Measurements from ENCODE around the gene NPPB. TPM values are rescaled to one million over a fixed set of nuclear protein-coding genes. Genes with fewer than 3 reads are reported as not detected.
A peak's percentile ranks its signal among the peaks of the same experiment; 100 is the strongest.

NPPB gene
- total RNA-seq, 2 experiments from 2014 or later: not detected

GRCh38 chr1:11907275-11908094, 48.7 kb upstream of the NPPB start:
- Histone ChIP-seq H3K4me3 (ENCODE audit: low read depth, low read length, poor library complexity, severe bottlenecking) (no peak overlapping the region), H3K27ac (ENCODE audit: low read depth, low read length, poor library complexity, severe bottlenecking) (peak overlapping the region; percentile 98), H3K9me2 (ENCODE audit: insufficient read depth, low read length) (no peaks in the 10 kb centered on the region), H3K4me1 (ENCODE audit: insufficient read depth, low read length, poor library complexity, severe bottlenecking) (peaks cover 10% of the 10 kb centered on the region), H2AFZ (ENCODE audit: low read length) (no peak overlapping the region), H3K79me2 (ENCODE audit: insufficient read depth, low read depth, low read length) (no peaks in the 10 kb centered on the region), H3K36me3 (ENCODE audit: insufficient read depth, low read length) (no peaks in the 10 kb centered on the region), H3K4me2 (ENCODE audit: low read length) (peak overlapping the region; percentile 41), H3K9me3 (ENCODE audit: low read length) (no peaks in the 10 kb centered on the region), H4K20me1 (ENCODE audit: insufficient read depth, low read length) (no peaks in the 10 kb centered on the region)
- POLR2A ChIA-PET: interaction anchor here (0.6 to 3.8 kb wide), 21 partner anchors 9 to 131 kb away, joined by 3 to 44 read pairs (median 4); partner anchors contain the start of genes KIAA2013, MFN2, NPPA and PLOD1
- CTCF ChIA-PET (ENCODE audit: unreplicated experiment): interaction anchor here (0.9 kb wide), 1 partner anchor 44 kb away, joined by 3 read pairs; no protein-coding TSS in a partner anchor
- BruUV-seq (replicated peaks): no TSS peak
- DNase-seq (ENCODE audit: low spot score): peak; percentile 96
- TF ChIP-seq CTCF (conservative IDR thresholded peaks at IDR 0.05; ENCODE audit: low read length) (peak; percentile 97), EZH2phosphoT487 (IDR thresholded peaks at IDR 0.05; ENCODE audit: borderline replicate concordance, low read depth, low read length) (no peak)
- intact Hi-C loops (cut with micrococcal nuclease; ENCODE audit: unreplicated experiment): loop anchor here (1.0 to 5.0 kb wide), 5 partner anchors 60 to 135 kb away; partner anchors contain the start of genes MFN2 and MIIP

GRCh38 chr1:11906870-11907269, 48.1 kb upstream of the NPPB start:
- H2AFZ ChIP-seq (ENCODE audit: low read length): no peak overlapping the region
- POLR2A ChIA-PET: no interaction called here
- intact Hi-C loops (cut with micrococcal nuclease; ENCODE audit: unreplicated experiment): loop anchor here (1.0 to 5.0 kb wide), 2 partner anchors 69 to 135 kb away; no protein-coding TSS in a partner anchor

More at GRCh38 chr1:11906870-11907269, 48.1 kb upstream of the NPPB start:
- Histone ChIP-seq H3K4me2 (ENCODE audit: low read length) (0 out of 2 replicates have a peak overlapping the region, but pooled peaks have one; percentile 30), H3K79me2 (ENCODE audit: insufficient read depth, low read depth, low read length) (no peaks in the 10 kb centered on the region), H3K36me3 (ENCODE audit: insufficient read depth, low read length) (no peaks in the 10 kb centered on the region), H3K4me1 (ENCODE audit: insufficient read depth, low read length, poor library complexity, severe bottlenecking) (peaks cover 10% of the 10 kb centered on the region), H4K20me1 (ENCODE audit: insufficient read depth, low read length) (no peaks in the 10 kb centered on the region), H3K27ac (ENCODE audit: low read depth, low read length, poor library complexity, severe bottlenecking) (no peak overlapping the region), H3K9me2 (ENCODE audit: insufficient read depth, low read length) (no peaks in the 10 kb centered on the region), H3K9me3 (ENCODE audit: low read length) (no peaks in the 10 kb centered on the region), H3K4me3 (ENCODE audit: low read depth, low read length, poor library complexity, severe bottlenecking) (no peak overlapping the region)
- CTCF ChIA-PET (ENCODE audit: unreplicated experiment): interaction anchor here (0.6 kb wide), 1 partner anchor 225 kb away, joined by 4 read pairs; no protein-coding TSS in a partner anchor
- TF ChIP-seq EZH2phosphoT487 (IDR thresholded peaks at IDR 0.05; ENCODE audit: borderline replicate concordance, low read depth, low read length) (no peak), CTCF (conservative IDR thresholded peaks at IDR 0.05; ENCODE audit: low read length) (no peak)
- BruUV-seq (replicated peaks): no TSS peak
- no peak for DNase-seq (ENCODE audit: low spot score)

All from OCI-LY7 (cell line).